ENCODE measurements around the gene PIGO. TPM values are rescaled to one million over a fixed set of nuclear protein-coding genes. Genes with fewer than 3 reads are reported as not detected.

Gene PIGO
- total RNA-seq, 2 donors from 2014 or later, result 12.5 to 15.0 TPM

- no peaks in the 10 kb centered on the region for H3K9me3 ChIP-seq
- H3K27ac ChIP-seq, result peak within 1 kb of the TSS; percentile 41 to 81 (median 64)
- H3K27me3 ChIP-seq, result no peaks in the 10 kb centered on the region
- peaks cover 20% of the 10 kb centered on the region for H3K4me1 ChIP-seq
- WGBS, 2 donors, result 0% methylated on average over 12 to 67 of the region's 67 CpGs
- peak; percentile 87 to 92 (median 90) for DNase-seq
- ATAC-seq, result peak; percentile 97
- intact Hi-C loops (cut with DNase I), result no loop called here
- peak; percentile 12 to 53 (median 53) for TF ChIP-seq POLR2A (IDR thresholded peaks at IDR 0.05)
- peak in 1 of 7 experiments; percentile 23 for TF ChIP-seq CTCF (IDR thresholded peaks at IDR 0.05)
- peak within 1 kb of the TSS; percentile 84 to 95 for H3K4me3 ChIP-seq
- H3K36me3 ChIP-seq (replicated peaks in 1 of 2; ENCODE audit: insufficient read depth in 1 of 2, low read depth in 2 of 2), result no peaks in the 10 kb centered on the region
Measured at GRCh38 chr9:35079426-35080341, 16.7 kb downstream of the PIGO start, which contains the start of gene FANCG. FANCG (minus strand) TSS chr9:35079942; CDS start chr9:35079524, 418 bp downstream.

- H3K4me1 ChIP-seq, result peaks cover 20% of the 10 kb centered on the region
- no peak for DNase-seq
- intact Hi-C loops (cut with DNase I), result no loop called here
- ATAC-seq, result no peak
- H3K27me3 ChIP-seq, result no peaks in the 10 kb centered on the region
- TF ChIP-seq POLR2A (IDR thresholded peaks at IDR 0.05) (no peak), CTCF (IDR thresholded peaks at IDR 0.05) (no peak)
- WGBS, 2 donors, result 1 to 7% methylated on average over 9 to 10 of the region's 10 CpGs
- peak overlapping the region; percentile 84 to 95 for H3K4me3 ChIP-seq
- H3K36me3 ChIP-seq (replicated peaks in 1 of 2; ENCODE audit: insufficient read depth in 1 of 2, low read depth in 2 of 2), result no peaks in the 10 kb centered on the region
- peak overlapping the region in 3 of 4 donors; percentile 41 to 81 (median 65) for H3K27ac ChIP-seq
- H3K9me3 ChIP-seq, result no peaks in the 10 kb centered on the region
Measured at GRCh38 chr9:35079041-35079425, 17.4 kb downstream of the PIGO start.

- Histone ChIP-seq H3K36me3 (replicated peaks in 1 of 2; ENCODE audit: insufficient read depth in 1 of 2, low read depth in 2 of 2) (no peaks in the 10 kb centered on the region), H3K27me3 (no peaks in the 10 kb centered on the region), H3K4me3 (no peak overlapping the region), H3K4me1 (peaks cover 24% of the 10 kb centered on the region), H3K9me3 (no peaks in the 10 kb centered on the region), H3K27ac (no peak overlapping the region)
- intact Hi-C loops (cut with DNase I), result no loop called here
- ATAC-seq, result no peak
- 63 to 71% methylated on average over 3 to 4 of the region's 4 CpGs for WGBS, 2 donors
- DNase-seq, result no peak
- TF ChIP-seq CTCF (IDR thresholded peaks at IDR 0.05), result no peak
- no peak for TF ChIP-seq POLR2A (IDR thresholded peaks at IDR 0.05)
Measured at GRCh38 chr9:35078066-35078465, 18.3 kb downstream of the PIGO start.

- Histone ChIP-seq H3K9me3 (no peaks in the 10 kb centered on the region), H3K27me3 (no peaks in the 10 kb centered on the region), H3K4me1 (peaks cover 27% of the 10 kb centered on the region), H3K4me3 (no peak overlapping the region), H3K36me3 (replicated peaks in 1 of 2; ENCODE audit: insufficient read depth in 1 of 2, low read depth in 2 of 2) (no peaks in the 10 kb centered on the region), H3K27ac (no peak overlapping the region)
- intact Hi-C loops (cut with DNase I), result no loop called here
- 94 to 100% methylated on average over 3 to 4 of the region's 4 CpGs for WGBS, 2 donors
- DNase-seq, result no peak
- no peak for ATAC-seq
- TF ChIP-seq POLR2A (IDR thresholded peaks at IDR 0.05) (no peak), CTCF (IDR thresholded peaks at IDR 0.05) (no peak)
Measured at GRCh38 chr9:35076848-35077247, 19.5 kb downstream of the PIGO start.

All from body of pancreas (tissue), 4 donors.